Neutrophil (primary cell): ENCODE measurements around the gene SLC38A4.

ENCODE experiments used
- H3K27ac ChIP-seq: fragments of 200-600 bp; sonication (generic); 2 replicates; pipeline ENCODE4 v1.5.1; 2016; ENCODE audit warnings: mild to moderate bottlenecking, moderate library complexity
- H3K27me3 ChIP-seq: fragments of 200-600 bp; sonication (generic); 2 replicates; pipeline ENCODE4 v1.6.0; 2016; ENCODE audit warnings: mild to moderate bottlenecking
- H3K36me3 ChIP-seq: fragments of 200-600 bp; sonication (generic); 2 replicates; pipeline ENCODE4 v1.5.1; 2017
- H3K4me1 ChIP-seq, 2 experiments: fragments of 200-600 bp in 1 of 2; sonication (generic) in 1 of 2; 1 replicate in 1 of 2; 2 replicates in 1 of 2; pipeline versions ENCODE4 v1.5.1 to v1.6.1; 2013 to 2016; ENCODE audit warnings: low read depth in 1 of 2, low read length in 1 of 2, mild to moderate bottlenecking in 1 of 2, moderate library complexity in 1 of 2; ENCODE audit not compliant: control insufficient read depth in 1 of 2, insufficient read depth in 1 of 2
- H3K4me3 ChIP-seq, 2 experiments: fragments of 200-600 bp in 1 of 2; sonication (generic) in 1 of 2; 1 replicate in 1 of 2; 2 replicates in 1 of 2; pipeline ENCODE4 v1.5.1; 2013 to 2016; ENCODE audit warnings: low read depth in 1 of 2, low read length in 1 of 2, mild to moderate bottlenecking in 1 of 2, moderate library complexity in 1 of 2
- H3K9me3 ChIP-seq: fragments of 200-600 bp; sonication (generic); 2 replicates; pipeline ENCODE4 v1.5.1; 2016
- CTCF ChIP-seq: fragments of 200-600 bp; sonication (generic); IDR thresholded peaks from 2 replicates; pipeline ENCODE4 v1.5.1; 2016; ENCODE audit warnings: antibody characterized with exemption

Gene SLC38A4

DNA sequence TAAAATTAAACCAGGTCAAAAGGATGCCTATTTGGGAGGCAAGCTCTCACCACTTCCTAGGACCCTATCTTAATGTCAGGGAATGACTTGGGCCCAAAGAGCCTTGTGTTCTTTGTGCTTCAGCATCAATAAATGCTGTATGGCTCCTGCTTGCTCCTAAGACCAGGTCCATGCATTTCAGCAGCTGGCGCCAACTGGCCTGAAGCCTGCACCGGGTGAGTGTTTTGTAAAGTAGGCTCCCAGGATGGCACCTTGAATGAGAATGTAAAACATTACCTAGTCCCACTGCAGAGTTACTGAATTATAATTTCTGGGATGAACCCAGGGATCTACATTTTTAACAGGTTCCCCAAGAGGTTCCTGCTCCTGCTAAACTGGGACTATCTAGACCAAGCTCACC is 16.1 kb upstream of the SLC38A4 start:
- Histone ChIP-seq H3K4me3 (no peak overlapping the region), H3K36me3 (no peaks in the 10 kb centered on the region), H3K4me1 (no peaks in the 10 kb centered on the region), H3K27me3 (no peaks in the 10 kb centered on the region), H3K27ac (no peak overlapping the region), H3K9me3 (no peaks in the 10 kb centered on the region)
- no peak for TF ChIP-seq CTCF

DNA sequence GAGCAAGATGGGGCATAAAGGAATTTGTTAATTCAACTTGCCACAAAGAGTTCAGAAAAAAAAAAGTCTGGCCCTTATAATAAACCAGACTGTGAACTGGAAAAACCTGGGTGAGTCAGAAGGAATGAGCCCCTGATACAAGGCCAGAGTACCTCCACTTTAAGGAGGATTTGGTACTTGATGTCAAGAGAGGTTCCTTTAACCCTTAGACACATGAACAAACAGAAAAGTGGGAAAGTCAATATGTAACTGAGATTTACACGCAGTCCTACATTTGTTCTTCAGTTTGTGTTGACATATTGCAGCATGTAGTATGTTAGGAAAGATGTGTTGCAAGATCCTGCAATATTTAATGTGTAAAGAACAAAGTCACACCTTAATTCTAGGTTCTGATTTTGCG is 14.2 kb upstream of the SLC38A4 start:
- H3K36me3 ChIP-seq: no peaks in the 10 kb centered on the region
- no peak for TF ChIP-seq CTCF
- H3K4me3 ChIP-seq: no peak overlapping the region
- no peaks in the 10 kb centered on the region for H3K9me3 ChIP-seq
- no peak overlapping the region for H3K27ac ChIP-seq
- H3K27me3 ChIP-seq: no peaks in the 10 kb centered on the region
- no peaks in the 10 kb centered on the region for H3K4me1 ChIP-seq

- Histone ChIP-seq H3K9me3 (no peaks in the 10 kb centered on the region), H3K36me3 (no peaks in the 10 kb centered on the region), H3K27me3 (no peaks in the 10 kb centered on the region), H3K4me1 (no peaks in the 10 kb centered on the region), H3K27ac (no peak overlapping the region), H3K4me3 (no peak overlapping the region)
- no peak for TF ChIP-seq CTCF
These were observed 13.4 kb upstream of the SLC38A4 start for GRCh38 chr12:46839232-46839631.

- Histone ChIP-seq H3K27ac (no peak overlapping the region), H3K9me3 (no peaks in the 10 kb centered on the region)
- no peak for TF ChIP-seq CTCF
These were observed 10.0 kb upstream of the SLC38A4 start for GRCh38 chr12:46835785-46836184.

GRCh38 chr12:46832130-46832704 is 6.4 kb upstream of the SLC38A4 start:
- no peaks in the 10 kb centered on the region for H3K9me3 ChIP-seq
- no peak overlapping the region for H3K27ac ChIP-seq
- H3K27me3 ChIP-seq: peaks cover 66% of the 10 kb centered on the region
- H3K4me3 ChIP-seq: no peak overlapping the region
- no peaks in the 10 kb centered on the region for H3K4me1 ChIP-seq
- no peak for TF ChIP-seq CTCF
- H3K36me3 ChIP-seq: no peaks in the 10 kb centered on the region

More at GRCh38 chr12:46835785-46836184, 10.0 kb upstream of the SLC38A4 start:
- Histone ChIP-seq H3K4me3 (no peak overlapping the region), H3K36me3 (no peaks in the 10 kb centered on the region), H3K27me3 (peaks cover 30% of the 10 kb centered on the region), H3K4me1 (no peaks in the 10 kb centered on the region)
